MG63 (cell line): Measurements from ENCODE around the gene PPP1R14C. TPM values are rescaled to one million over a fixed set of nuclear protein-coding genes. Genes with fewer than 3 reads are reported as not detected.
"Not testable (repeated sequence)": the region's sequence is repeated elsewhere in the genome, so short reads cannot be mapped to it uniquely, and the experiment has no call there.

ENCODE experiments used
- DNase-seq: peaks from one replicate; pipeline ENCODE4 v3.0.0-alpha.2; 2020
- H3K27me3 ChIP-seq: fragments of 250-450 bp; sonication (Bioruptor Pico); 2 replicates; pipeline ENCODE4 v1.5.1; 2020; ENCODE audit warnings: mild to moderate bottlenecking, moderate library complexity
- H3K36me3 ChIP-seq: fragments of 250-450 bp; sonication (Bioruptor Pico); 2 replicates; pipeline ENCODE4 v1.5.1; 2020; ENCODE audit warnings: mild to moderate bottlenecking, moderate library complexity
- H3K4me3 ChIP-seq: fragments of 250-450 bp; sonication (Bioruptor Pico); 2 replicates; pipeline ENCODE4 v1.5.1; 2020; ENCODE audit warnings: mild to moderate bottlenecking, moderate library complexity
- H3K9me3 ChIP-seq: fragments of 250-450 bp; sonication (Bioruptor Pico); 2 replicates; pipeline ENCODE4 v1.5.1; 2020; ENCODE audit warnings: mild to moderate bottlenecking, moderate library complexity
- total RNA-seq: library from RNA; depleted of rRNA; stranded (reverse); fragments of >200 nt; shearing (Covaris generic); gene quantifications from 2 replicates; pipeline ENCODE4 v1.2.3, GENCODE V29; 2014; ENCODE audit warnings: low replicate concordance

The PPP1R14C gene
- total RNA-seq, 1 experiment from 2014 or later: 3.3 TPM

DNA sequence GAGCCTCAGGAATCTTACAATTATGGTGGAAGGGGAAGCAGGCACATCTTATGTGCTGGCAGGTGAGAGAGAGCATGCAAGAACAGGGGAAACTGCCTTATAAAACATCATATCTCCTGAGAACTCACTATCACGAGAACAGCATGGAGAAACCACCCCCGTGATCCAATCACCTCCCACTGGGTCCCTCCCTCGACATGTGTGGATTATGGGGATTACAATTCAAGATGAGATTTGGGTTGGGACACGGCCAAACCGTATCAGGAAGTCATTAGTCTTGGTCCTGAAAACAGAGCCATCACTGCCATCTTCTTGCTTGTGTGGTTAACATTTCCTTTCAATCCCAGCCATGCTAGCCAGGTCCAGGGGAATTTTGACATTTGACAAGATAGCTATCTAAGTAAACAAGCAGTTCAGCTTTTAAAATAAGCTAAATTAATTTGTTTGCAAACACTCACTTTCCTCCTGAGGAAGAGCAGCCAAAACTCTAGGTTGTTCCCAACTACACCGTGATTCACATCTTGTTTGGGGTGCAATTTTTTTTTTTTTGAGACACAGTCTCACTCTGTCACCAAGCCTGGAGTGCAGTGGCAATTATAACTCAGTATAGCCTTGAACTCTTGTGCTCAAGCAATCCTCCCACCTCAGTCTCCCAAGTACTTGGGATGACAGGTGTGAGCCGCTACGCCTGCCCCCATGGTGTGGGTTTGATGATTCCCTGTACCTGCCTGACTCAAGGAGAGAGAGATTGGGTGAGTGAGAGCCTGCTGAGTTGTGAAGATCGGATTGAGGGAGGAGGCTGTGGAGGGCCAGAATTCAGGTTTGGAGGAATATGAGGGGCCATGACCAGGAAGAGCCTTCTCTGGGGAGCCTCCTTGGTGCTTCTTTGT, 13.0 kb upstream of the PPP1R14C start:
- DNase-seq: no peak
- Histone ChIP-seq H3K36me3 (no peaks in the 10 kb centered on the region), H3K27me3 (no peaks in the 10 kb centered on the region), H3K9me3 (no peaks in the 10 kb centered on the region), H3K4me3 (no peak overlapping the region)

DNA sequence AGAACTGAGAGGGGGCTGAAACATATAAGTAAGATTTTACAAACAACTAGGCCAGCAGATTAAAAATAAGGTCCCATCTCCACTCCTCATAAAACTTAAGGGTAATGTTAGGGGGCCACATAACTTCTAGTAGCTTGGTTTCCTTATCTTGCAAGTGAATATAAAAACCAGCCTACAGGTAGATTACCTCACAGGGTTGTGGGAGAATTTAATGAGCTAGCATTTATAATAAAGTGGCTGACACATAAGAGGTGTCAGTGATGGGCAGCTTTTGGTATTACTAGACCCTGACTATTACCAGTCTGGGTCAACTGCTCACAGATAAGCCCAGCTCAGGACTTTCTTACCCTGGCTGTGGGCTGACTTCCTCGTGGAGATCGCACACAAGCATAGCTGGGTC, 9.2 kb upstream of the PPP1R14C start:
- H3K27me3 ChIP-seq: no peaks in the 10 kb centered on the region
- H3K36me3 ChIP-seq: no peaks in the 10 kb centered on the region
- no peak for DNase-seq
- H3K4me3 ChIP-seq: no peak overlapping the region
- no peaks in the 10 kb centered on the region for H3K9me3 ChIP-seq

- Histone ChIP-seq H3K4me3 (no peak overlapping the region), H3K27me3 (peaks cover 3% of the 10 kb centered on the region), H3K36me3 (no peaks in the 10 kb centered on the region), H3K9me3 (no peaks in the 10 kb centered on the region)
- DNase-seq: no peak
Observed at GRCh38 chr6:150134280-150134920, 8.4 kb upstream of the PPP1R14C start.

DNA sequence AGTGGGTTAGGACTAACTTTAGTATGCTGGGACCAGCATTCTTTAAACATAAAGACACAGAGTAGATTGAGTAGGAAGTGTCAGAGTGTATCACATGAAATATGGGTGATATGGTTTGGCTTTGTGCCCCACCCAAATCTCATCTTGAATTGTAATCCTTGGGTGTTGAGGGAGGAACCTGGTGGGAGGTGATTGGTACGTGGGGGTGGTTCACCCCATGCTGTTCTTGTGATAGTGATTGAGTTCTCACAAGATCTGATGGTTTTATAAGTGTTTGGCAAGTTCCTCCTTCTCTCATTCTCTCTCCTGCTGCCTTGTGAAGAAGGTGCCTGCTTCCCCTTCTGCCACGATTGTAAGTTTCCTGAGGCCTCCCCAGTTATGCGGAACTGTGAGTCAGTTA, 5.1 kb upstream of the PPP1R14C start:
- not testable (repeated sequence) for H3K4me3 ChIP-seq, H3K36me3 ChIP-seq, DNase-seq, H3K9me3 ChIP-seq
- peaks cover 35% of the 10 kb centered on the region for H3K27me3 ChIP-seq

- peaks cover 41% of the 10 kb centered on the region for H3K27me3 ChIP-seq
- H3K4me3 ChIP-seq: no peak overlapping the region
- H3K9me3 ChIP-seq: no peaks in the 10 kb centered on the region
- H3K36me3 ChIP-seq: no peaks in the 10 kb centered on the region
- DNase-seq: no peak
Observed at GRCh38 chr6:150138638-150139037, 4.2 kb upstream of the PPP1R14C start.

DNA sequence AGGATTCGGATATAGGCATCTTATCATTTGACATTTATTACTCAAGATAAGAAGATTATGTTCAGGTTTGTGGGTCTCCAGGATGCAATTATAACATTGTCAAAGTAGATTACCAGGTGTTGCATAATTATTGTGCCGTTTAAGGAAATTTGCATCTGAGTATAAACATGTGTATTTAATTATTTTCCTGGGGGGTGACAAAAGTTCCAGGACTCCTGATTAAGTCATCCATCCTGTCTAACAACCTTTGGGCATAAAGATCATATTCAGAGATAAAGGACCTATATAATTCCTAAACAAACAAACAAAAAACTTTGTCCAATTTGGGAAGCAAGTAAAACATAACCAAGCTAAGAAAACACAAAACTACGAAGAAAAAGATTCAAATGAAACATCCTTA, 3.3 kb upstream of the PPP1R14C start:
- H3K27me3 ChIP-seq: peaks cover 50% of the 10 kb centered on the region
- H3K4me3 ChIP-seq: no peak overlapping the region
- no peaks in the 10 kb centered on the region for H3K9me3 ChIP-seq
- DNase-seq: no peak
- H3K36me3 ChIP-seq: no peaks in the 10 kb centered on the region

GRCh38 chr6:150140236-150140969, 2.4 kb upstream of the PPP1R14C start:
- no peak for DNase-seq
- Histone ChIP-seq H3K9me3 (no peaks in the 10 kb centered on the region), H3K36me3 (no peaks in the 10 kb centered on the region), H3K4me3 (no peak overlapping the region), H3K27me3 (peaks cover 58% of the 10 kb centered on the region)

DNA sequence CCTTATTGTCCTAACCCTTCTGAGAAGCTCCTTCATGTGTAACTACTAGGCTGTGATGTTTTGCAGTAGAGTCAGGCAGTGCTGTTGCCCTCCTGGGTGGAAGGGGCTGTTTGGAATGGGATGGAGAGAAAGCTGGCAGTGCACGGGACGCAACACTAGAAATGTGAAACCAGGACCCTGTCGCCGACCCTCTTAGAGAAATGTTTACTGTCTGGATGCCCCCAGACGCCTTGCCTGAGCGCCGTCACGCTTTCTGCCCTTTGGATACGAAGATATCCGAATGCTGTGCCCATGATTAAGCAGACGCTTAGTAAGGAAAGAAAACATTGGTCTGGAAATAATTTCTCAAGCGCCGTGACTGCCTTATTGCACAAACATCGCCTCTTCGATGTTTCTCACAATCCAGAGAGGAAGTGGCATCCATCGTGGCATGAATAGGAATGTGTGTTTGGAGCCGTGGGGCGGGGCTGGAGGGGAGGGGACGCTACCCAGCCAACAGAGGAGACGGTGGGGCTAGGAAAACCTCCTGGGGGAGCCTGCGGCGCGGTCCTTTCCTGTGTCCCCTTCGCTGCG, 661 bp upstream of the PPP1R14C start:
- H3K9me3 ChIP-seq: no peaks in the 10 kb centered on the region
- peak; percentile 32 for DNase-seq
- no peaks in the 10 kb centered on the region for H3K36me3 ChIP-seq
- peak overlapping the region; percentile 50 for H3K4me3 ChIP-seq
- H3K27me3 ChIP-seq: peaks cover 61% of the 10 kb centered on the region

GRCh38 chr6:150143516-150144293, 861 bp downstream of the PPP1R14C start:
- peak overlapping the region; percentile 50 for H3K4me3 ChIP-seq
- H3K9me3 ChIP-seq: no peaks in the 10 kb centered on the region
- H3K36me3 ChIP-seq: no peaks in the 10 kb centered on the region
- DNase-seq: no peak
- H3K27me3 ChIP-seq: peaks cover 61% of the 10 kb centered on the region

DNA sequence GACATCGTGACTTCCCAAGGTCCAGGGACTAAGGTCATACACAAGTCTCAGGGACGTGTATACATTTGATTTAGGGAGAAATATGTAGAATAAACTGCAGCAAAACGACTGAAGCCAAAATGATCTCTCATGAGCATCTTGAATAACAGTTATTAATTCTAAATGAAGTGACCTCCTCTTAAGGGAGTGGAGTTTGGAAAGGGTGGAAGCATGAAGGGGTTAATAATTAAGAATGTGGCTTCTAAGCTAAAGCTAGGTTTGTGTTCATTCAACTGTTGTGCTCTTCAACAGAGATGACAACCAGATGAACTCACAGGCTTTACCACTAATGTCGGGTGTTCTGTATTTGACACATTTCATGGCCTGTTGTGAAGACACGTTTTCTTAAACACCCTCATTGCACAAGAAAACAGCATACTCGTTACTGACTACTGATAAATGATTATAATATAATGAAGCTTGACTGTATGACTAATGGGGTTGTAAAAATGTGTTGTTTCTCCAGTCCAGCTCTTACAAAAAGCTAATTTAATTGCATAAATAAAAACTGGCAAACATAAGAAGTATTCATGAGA, 1.5 kb downstream of the PPP1R14C start:
- Histone ChIP-seq H3K27me3 (peaks cover 59% of the 10 kb centered on the region), H3K9me3 (no peaks in the 10 kb centered on the region), H3K36me3 (no peaks in the 10 kb centered on the region), H3K4me3 (no peak overlapping the region)
- no peak for DNase-seq

DNA sequence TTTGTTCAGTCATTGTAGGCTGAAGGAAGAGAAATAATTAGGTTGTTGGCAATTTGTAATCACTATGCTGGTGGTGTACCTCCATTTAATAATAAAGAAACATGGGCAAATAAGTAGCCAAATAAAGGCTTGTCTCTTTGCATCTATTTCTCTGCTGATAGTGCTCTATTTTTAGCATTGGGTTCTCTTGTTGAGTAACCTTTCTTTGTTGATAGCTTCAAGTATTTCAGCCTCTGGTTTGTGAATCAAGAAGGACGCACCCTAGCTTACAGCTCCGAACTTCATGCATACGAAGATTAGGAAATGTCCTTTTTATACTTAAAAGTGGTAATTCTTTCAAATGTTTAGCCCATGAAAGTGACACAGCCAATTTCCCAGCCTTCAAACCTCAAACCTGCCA, 2.6 kb downstream of the PPP1R14C start:
- H3K4me3 ChIP-seq: no peak overlapping the region
- H3K9me3 ChIP-seq: no peaks in the 10 kb centered on the region
- H3K36me3 ChIP-seq: no peaks in the 10 kb centered on the region
- DNase-seq: no peak
- peaks cover 48% of the 10 kb centered on the region for H3K27me3 ChIP-seq

DNA sequence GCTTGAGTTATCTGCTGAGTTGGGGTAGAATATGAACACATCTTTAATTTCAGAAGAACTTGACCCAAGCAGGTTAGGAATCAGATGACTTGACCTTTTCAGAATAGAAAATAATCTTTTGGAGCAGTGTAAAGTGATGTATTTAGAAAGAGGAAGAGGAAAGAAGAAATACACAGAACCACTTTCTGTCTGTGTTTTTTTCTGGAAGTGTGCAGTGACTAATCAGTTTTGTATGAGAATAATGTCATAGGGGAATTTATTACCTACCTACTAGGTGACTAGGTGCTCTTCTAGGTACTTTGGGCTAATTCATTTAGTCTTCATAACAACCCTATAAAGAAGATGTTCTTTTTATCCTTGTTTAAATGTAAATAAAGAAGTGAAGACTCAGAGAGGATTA, 3.0 kb downstream of the PPP1R14C start:
- Histone ChIP-seq H3K4me3 (no peak overlapping the region), H3K27me3 (peaks cover 44% of the 10 kb centered on the region), H3K9me3 (no peaks in the 10 kb centered on the region), H3K36me3 (no peaks in the 10 kb centered on the region)
- DNase-seq: no peak

- H3K36me3 ChIP-seq: no peaks in the 10 kb centered on the region
- H3K9me3 ChIP-seq: no peaks in the 10 kb centered on the region
- DNase-seq: no peak
- peaks cover 38% of the 10 kb centered on the region for H3K27me3 ChIP-seq
- H3K4me3 ChIP-seq: no peak overlapping the region
Observed at GRCh38 chr6:150146436-150146835, 3.6 kb downstream of the PPP1R14C start.

GRCh38 chr6:150149146-150149545, 6.3 kb downstream of the PPP1R14C start:
- Histone ChIP-seq H3K36me3 (no peaks in the 10 kb centered on the region), H3K4me3 (no peak overlapping the region), H3K27me3 (peaks cover 16% of the 10 kb centered on the region), H3K9me3 (no peaks in the 10 kb centered on the region)
- DNase-seq: no peak

GRCh38 chr6:150150458-150150820, 7.6 kb downstream of the PPP1R14C start:
- DNase-seq: no peak
- Histone ChIP-seq H3K27me3 (peaks cover 3% of the 10 kb centered on the region; the same call in 1 of the 2 replicates), H3K4me3 (no peak overlapping the region), H3K36me3 (no peaks in the 10 kb centered on the region), H3K9me3 (no peaks in the 10 kb centered on the region)
